HG02852 (cell line): Measurements from ENCODE around the gene ZC3H7B.

Source experiments
- ATAC-seq: cut with Tn5 transposase; IDR thresholded peaks from one replicate; pipeline ENCODE4 v1.9.1; 2021; ENCODE audit warnings: mild to moderate bottlenecking, moderate library complexity; ENCODE audit not compliant: unreplicated experiment

Gene ZC3H7B

GRCh38 chr22:41324821-41325528, 23.6 kb downstream of the ZC3H7B start:
- no peak for ATAC-seq

- no peak for ATAC-seq
Measured at GRCh38 chr22:41327124-41327523, 25.8 kb downstream of the ZC3H7B start.

GRCh38 chr22:41330169-41330568, 28.8 kb downstream of the ZC3H7B start:
- no peak for ATAC-seq

- ATAC-seq: no peak
Measured at GRCh38 chr22:41332217-41332939, 31.1 kb downstream of the ZC3H7B start.

- ATAC-seq: no peak
Measured at GRCh38 chr22:41333806-41334205, 32.5 kb downstream of the ZC3H7B start.

GRCh38 chr22:41334215-41334614, 32.9 kb downstream of the ZC3H7B start:
- ATAC-seq: no peak

- ATAC-seq: no peak
Measured at GRCh38 chr22:41334951-41335635, 33.8 kb downstream of the ZC3H7B start.

- ATAC-seq: no peak
Measured at GRCh38 chr22:41338614-41339212, 37.4 kb downstream of the ZC3H7B start.

GRCh38 chr22:41339823-41340222, 38.5 kb downstream of the ZC3H7B start:
- ATAC-seq: no peak

GRCh38 chr22:41340357-41340756, 39.0 kb downstream of the ZC3H7B start:
- no peak for ATAC-seq

GRCh38 chr22:41341012-41341411, 39.7 kb downstream of the ZC3H7B start:
- no peak for ATAC-seq

GRCh38 chr22:41341990-41342389, 40.7 kb downstream of the ZC3H7B start:
- no peak for ATAC-seq

GRCh38 chr22:41343300-41343699, 42.0 kb downstream of the ZC3H7B start:
- no peak for ATAC-seq

GRCh38 chr22:41343717-41344116, 42.4 kb downstream of the ZC3H7B start:
- ATAC-seq: no peak

GRCh38 chr22:41344189-41344788, 43.0 kb downstream of the ZC3H7B start:
- no peak for ATAC-seq

GRCh38 chr22:41345807-41346335, 44.5 kb downstream of the ZC3H7B start:
- no peak for ATAC-seq

- no peak for ATAC-seq
Measured at GRCh38 chr22:41347066-41347859, 45.9 kb downstream of the ZC3H7B start.

GRCh38 chr22:41348964-41349484, 47.7 kb downstream of the ZC3H7B start:
- ATAC-seq: no peak

GRCh38 chr22:41350087-41350486, 48.8 kb downstream of the ZC3H7B start:
- no peak for ATAC-seq

- ATAC-seq: no peak
Measured at GRCh38 chr22:41351011-41351410, 49.7 kb downstream of the ZC3H7B start.
